Heart right ventricle (tissue), 16 donors: ENCODE data around the gene SLC12A8. TPM values are rescaled to one million over a fixed set of nuclear protein-coding genes. Genes with fewer than 3 reads are reported as not detected.
A peak's percentile ranks its signal among the peaks of the same experiment; 100 is the strongest.

Experiments used
- ATAC-seq, 8 donors: fragments of 200-7000 bp; cut with Tn5 transposase; one replicate each; pipeline ENCODE4 v1.9.1; 2020; ENCODE audit warnings: mild to moderate bottlenecking in 8 of 8, moderate library complexity in 8 of 8, moderate number of reproducible peaks in 1 of 8
- DNase-seq, 2 donors: peaks; one replicate each; pipeline ENCODE4 v3.0.0-alpha.2; 2020
- H3K27ac ChIP-seq, 10 donors: fragments of 200-600 bp; sonication (generic) in 2 of 10; one replicate each; pipeline versions ENCODE4 v1.5.0 to v1.8.0; 2020 to 2022; ENCODE audit warnings: mild to moderate bottlenecking in 3 of 10
- H3K27me3 ChIP-seq, 7 donors: fragments of 200-600 bp; one replicate each; pipeline ENCODE4 v1.8.0; 2021 to 2022; ENCODE audit warnings: mild to moderate bottlenecking in 2 of 7
- H3K36me3 ChIP-seq, 9 donors: fragments of 200-600 bp; sonication (generic) in 1 of 9; one replicate each; pipeline versions ENCODE4 v1.5.0 to v1.8.0; 2020 to 2022; ENCODE audit warnings: mild to moderate bottlenecking in 2 of 9
- H3K4me1 ChIP-seq, 9 donors: fragments of 200-600 bp; sonication (generic) in 1 of 9; one replicate each; pipeline versions ENCODE4 v1.5.0 to v1.8.0; 2020 to 2022; ENCODE audit warnings: mild to moderate bottlenecking in 4 of 9
- H3K4me3 ChIP-seq, 10 donors: fragments of 200-600 bp; sonication (generic) in 2 of 10; one replicate each; pipeline versions ENCODE4 v1.5.0 to v1.8.0; 2020 to 2022; ENCODE audit warnings: mild to moderate bottlenecking in 7 of 10, moderate library complexity in 2 of 10
- H3K9me3 ChIP-seq, 11 donors: fragments of 200-600 bp in 10 of 11; sonication (generic) in 2 of 11; one replicate each; pipeline versions ENCODE4 v1.5.0 to v1.8.0; 2013 to 2022; ENCODE audit warnings: mild to moderate bottlenecking in 2 of 11, control low read depth in 1 of 11, moderate library complexity in 1 of 11
- CTCF ChIP-seq, 9 donors: fragments of 200-600 bp; sonication (generic) in 2 of 9; IDR thresholded peaks; one replicate each; pipeline versions ENCODE4 v1.5.0 to v1.8.0; 2021 to 2022; ENCODE audit warnings: antibody characterized with exemption in 9 of 9, mild to moderate bottlenecking in 5 of 9, moderate library complexity in 1 of 9
- WGBS, 2 donors: extraction: QIAGEN DNeasy Blood & Tissue Kit; methylation state at CpG; one replicate each; pipeline ENCODE4 v1.1.7; 2013; ENCODE audit warnings: inconsistent platforms in 1 of 2; 5-methylcytosine and 5-hydroxymethylcytosine counted together
- intact Hi-C, 10 donors: fragments of 100-400 bp; cut with DNase I; formaldehyde crosslinking; loops; one replicate each; pipeline versions ENCODE4 v1.11.1 to v1.14.2; 2022
- polyA plus RNA-seq, 2 donors: library from polyadenylated mRNA; stranded (reverse); fragments of 200-250 nt; gene quantifications; one replicate each; pipeline ENCODE4 v1.2.3, GENCODE V29; 2013
- total RNA-seq, 10 donors: library from RNA; stranded (reverse); fragmentation: NEBNext Ultra II Directional in 3 of 10; extraction: Animal tissue kit (Norgen Biotek cat#: 25700) in 3 of 10; gene quantifications; one replicate each; pipeline versions ENCODE4 v1.2.1 to v1.2.4, GENCODE V29; 2021 to 2023
- donor health status: Arrhythmogenic right ventricular cardiomyopathy.
- donor health status: ischemic (EF 13 %, LVEDD 7.1; RV severe dilation, severe dysfunction).
- donor health status: healthy with polysubstance abuse.
- donor health status: DM: no; HTN: yes; CAD: no.
- donor health status: DM: no; HTN: no; CAD: no.
- donor health status: ischemic (EF 25% LVEDD 6.9; RV normal size, moderate dysfunction).
- donor health status: ischemic (EF 25% LVEDD 5.7; RV mildly dilated, moderate dysfunction).
- donor health status: healthy.
- donor health status: DM: yes; HTN: yes; CAD: no.
- donor health status: Ischemic cardiomyopathy.
- donor health status: ischemic (EF 35%, LVEDD 5.7; RV mildly dilated, moderate dysfunction).
- donor health status: nonischemic (EF 11% LVEDD 7.7; RV severe dilation, severe dysfunction).
- donor health status: DM: yes; HTN: yes; CAD: no.
- donor health status: PGD.
- donor health status: ischemic (EF 29% LVEDD 5.4; RV normal size, mild dysfunction).
- donor health status: nonischemic (EF 23%, LVEDD 6.1; RV moderate dilation, normal function).

SLC12A8 gene
- total and polyA plus RNA-seq, 12 donors = 0.09 to 0.88 (median 0.40) TPM; not detected in 1

GRCh38 chr3:125151916-125152315 is 60.6 kb downstream of the SLC12A8 start:
- WGBS, 2 donors = 43 to 64% methylated on average over 1 of the region's 1 CpG
- H3K27ac ChIP-seq = peak overlapping the region in 1 of 10 donors; percentile 34
- H3K27me3 ChIP-seq = no peaks in the 10 kb centered on the region
- H3K9me3 ChIP-seq = no peaks in the 10 kb centered on the region
- TF ChIP-seq CTCF (IDR thresholded peaks at IDR 0.05) = no peak
- no peak for DNase-seq
- H3K4me1 ChIP-seq = peaks cover 13 to 63% (median 44%) of the 10 kb centered on the region in 9 donors
- no peak overlapping the region for H3K4me3 ChIP-seq
- H3K36me3 ChIP-seq = no peaks in the 10 kb centered on the region
- intact Hi-C loops = no loop called here
- ATAC-seq = no peak

GRCh38 chr3:125151442-125151817 is 61.1 kb downstream of the SLC12A8 start:
- Histone ChIP-seq H3K27me3 (no peaks in the 10 kb centered on the region), H3K4me3 (no peak overlapping the region), H3K9me3 (no peaks in the 10 kb centered on the region), H3K36me3 (no peaks in the 10 kb centered on the region), H3K4me1 (peaks cover 16 to 67% (median 49%) of the 10 kb centered on the region in 9 donors), H3K27ac (peak overlapping the region in 3 of 10 donors; percentile 4 to 34 (median 12))
- ATAC-seq = no peak
- 61 to 67% methylated on average over 9 of the region's 9 CpGs for WGBS, 2 donors
- DNase-seq = no peak
- intact Hi-C loops = no loop called here
- no peak for TF ChIP-seq CTCF (IDR thresholded peaks at IDR 0.05)

GRCh38 chr3:125150525-125151441 is 61.8 kb downstream of the SLC12A8 start:
- Histone ChIP-seq H3K4me1 (peaks cover 16 to 69% (median 51%) of the 10 kb centered on the region in 9 donors), H3K4me3 (no peak overlapping the region), H3K27ac (peak overlapping the region in 3 of 10 donors; percentile 4 to 34 (median 12)), H3K27me3 (no peaks in the 10 kb centered on the region), H3K36me3 (no peaks in the 10 kb centered on the region), H3K9me3 (no peaks in the 10 kb centered on the region)
- no peak for DNase-seq
- peak in 8 of 9 donors; percentile 28 to 61 (median 39) for TF ChIP-seq CTCF (IDR thresholded peaks at IDR 0.05)
- no peak for ATAC-seq
- WGBS, 2 donors = 62 to 75% methylated on average over 14 of the region's 14 CpGs
- intact Hi-C loops = no loop called here

- H3K36me3 ChIP-seq = no peaks in the 10 kb centered on the region
- no peak for DNase-seq
- ATAC-seq = no peak
- peaks cover 16 to 75% (median 57%) of the 10 kb centered on the region in 9 donors for H3K4me1 ChIP-seq
- TF ChIP-seq CTCF (IDR thresholded peaks at IDR 0.05) = no peak
- no peaks in the 10 kb centered on the region for H3K9me3 ChIP-seq
- H3K27me3 ChIP-seq = no peaks in the 10 kb centered on the region
- intact Hi-C loops = loop anchor here in 1 of 10 donors (5.0 kb wide), 1 partner anchor 152 kb away; no protein-coding TSS in a partner anchor
- H3K27ac ChIP-seq = peak overlapping the region in 4 of 10 donors; percentile 8 to 92 (median 44)
- no peak overlapping the region for H3K4me3 ChIP-seq
Observed at GRCh38 chr3:125149462-125149861, 63.1 kb downstream of the SLC12A8 start.
